HCT116 (cell line): ENCODE data around the gene SNAPC4. TPM values are rescaled to one million over a fixed set of nuclear protein-coding genes. Genes with fewer than 3 reads are reported as not detected.
A peak's percentile ranks its signal among the peaks of the same experiment; 100 is the strongest.

Experiments used
- ATAC-seq: fragments of 200-7000 bp; cut with Tn5 transposase; 2 replicates; pipeline ENCODE4 v1.9.1; 2020; ENCODE audit warnings: mild to moderate bottlenecking, moderate library complexity
- BruUV-seq: library from RNA; stranded (reverse); fragments of 400-500 nt; replicated peaks from 2 replicates; lab custom pipeline; 2021; lab: Mats Ljungman, UMichigan
- CTCF ChIA-PET: fragments of 300-600 bp; sonication (Branson Sonifier 250); formaldehyde crosslinking; loops from one replicate; lab custom pipeline; 2021; ENCODE audit warnings: antibody characterized with exemption; lab: Charles Lee
- POLR2A ChIA-PET: fragments of 300-600, 350-600 bp; sonication (Branson Sonifier 250); formaldehyde crosslinking; loops from one replicate; lab custom pipeline; 2021; ENCODE audit warnings: antibody characterized with exemption; lab: Charles Lee
- RAD21 ChIA-PET, 2 experiments: fragments of 300-600 bp; sonication (Branson Sonifier 250); formaldehyde crosslinking; loops; one replicate each; lab custom pipeline; 2023; ENCODE audit warnings: low total read pairs in 2 of 2; ENCODE audit not compliant: uncharacterized antibody in 2 of 2, unreplicated experiment in 2 of 2, low non-redundant PET in 1 of 2; lab: Charles Lee
- DNase-seq: peaks from one replicate; pipeline ENCODE4 v3.0.0-alpha.2; 2010; ENCODE audit warnings: low read depth, low spot score
- H2AFZ ChIP-seq: fragments of 200-600 bp; shearing (Covaris generic), sonication (generic); 2 replicates; pipeline ENCODE4 v1.6.1; 2017; ENCODE audit warnings: low read depth, mixed run types, mixed read lengths, antibody characterized with exemption, low read length; ENCODE audit not compliant: poor library complexity, severe bottlenecking
- H3K27ac ChIP-seq: 2 replicates; pipeline ENCODE4 v1.5.1; 2012; ENCODE audit warnings: low read depth, low read length
- H3K27me3 ChIP-seq: fragments of 200-600 bp; sonication (generic); 2 replicates; pipeline ENCODE4 v1.6.1; 2016; ENCODE audit warnings: mixed run types, low read length, mixed read lengths; ENCODE audit not compliant: insufficient read depth
- H3K36me3 ChIP-seq, 2 experiments: fragments of 200-500 bp in 1 of 2; fragments of 200-600 bp in 1 of 2; sonication (Bioruptor generic) in 1 of 2; sonication (generic) in 1 of 2; 2 replicates each; pipeline versions ENCODE4 v1.5.1 to v1.6.1; 2014 to 2016; ENCODE audit warnings: low read length in 2 of 2, inconsistent platforms in 1 of 2, mixed read lengths in 1 of 2, mixed run types in 1 of 2; ENCODE audit not compliant: insufficient read depth in 2 of 2, control insufficient read depth in 1 of 2
- H3K4me1 ChIP-seq, 2 experiments: fragments of 200-600 bp in 1 of 2; sonication (generic) in 1 of 2; 2 replicates each; pipeline versions ENCODE4 v1.5.1 to v1.6.1; 2012 to 2017; ENCODE audit warnings: low read length in 2 of 2, inconsistent platforms in 1 of 2, mild to moderate bottlenecking in 1 of 2, mixed read lengths in 1 of 2, mixed run types in 1 of 2, moderate library complexity in 1 of 2; ENCODE audit not compliant: insufficient read depth in 2 of 2, control insufficient read depth in 1 of 2
- H3K4me2 ChIP-seq: fragments of 200-600 bp; sonication (generic); 2 replicates; pipeline ENCODE4 v1.6.1; 2017; ENCODE audit warnings: mixed run types, low read length, mixed read lengths
- H3K4me3 ChIP-seq, 2 experiments: fragments of 200-600 bp in 1 of 2; sonication (generic) in 1 of 2; replicated peaks in 1 of 2; 2 replicates each; pipeline ENCODE4 v1.5.1; 2011 to 2016; ENCODE audit warnings: low read length in 2 of 2, control low read depth in 1 of 2, low read depth in 1 of 2, mild to moderate bottlenecking in 1 of 2, mixed read lengths in 1 of 2, mixed run types in 1 of 2
- H3K79me2 ChIP-seq: fragments of 200-600 bp; sonication (generic); 2 replicates; pipeline ENCODE4 v1.6.1; 2017; ENCODE audit warnings: mild to moderate bottlenecking, mixed run types, low read length, moderate library complexity, mixed read lengths; ENCODE audit not compliant: insufficient read depth
- H3K9ac ChIP-seq: fragments of 200-600 bp; sonication (generic); 2 replicates; pipeline ENCODE4 v1.6.1; 2016; ENCODE audit warnings: low read length, mixed read lengths
- H3K9me2 ChIP-seq: fragments of 200-600 bp; sonication (generic), shearing (Covaris generic); 2 replicates; pipeline ENCODE4 v1.6.1; 2017; ENCODE audit warnings: mixed run types, mild to moderate bottlenecking, moderate library complexity; ENCODE audit not compliant: insufficient read depth
- H3K9me3 ChIP-seq, 2 experiments: fragments of 200-500 bp in 1 of 2; fragments of 200-600 bp in 1 of 2; sonication (Bioruptor generic) in 1 of 2; sonication (generic) in 1 of 2; 2 replicates each; pipeline ENCODE4 v1.6.1; 2014 to 2017; ENCODE audit warnings: low read length in 2 of 2, mixed read lengths in 2 of 2, inconsistent platforms in 1 of 2, low read depth in 1 of 2, mild to moderate bottlenecking in 1 of 2, mixed run types in 1 of 2, moderate library complexity in 1 of 2; ENCODE audit not compliant: control insufficient read depth in 1 of 2, insufficient read depth in 1 of 2
- H4K20me1 ChIP-seq: fragments of 200-600 bp; sonication (generic), shearing (Covaris generic); 2 replicates; pipeline ENCODE4 v1.6.1; 2017; ENCODE audit warnings: mixed run types, mild to moderate bottlenecking, moderate library complexity; ENCODE audit not compliant: insufficient read depth
- CEBPB ChIP-seq: IDR thresholded peaks from 2 replicates; pipeline ENCODE4 v1.6.1; 2012; ENCODE audit warnings: low read depth
- CTCF ChIP-seq, 3 experiments: fragments of 200-600 bp in 1 of 3; sonication (generic) in 1 of 3; IDR thresholded peaks in 2 of 3; conservative IDR thresholded peaks in 1 of 3; 2 replicates each; pipeline ENCODE4 v1.5.1; 2012 to 2017; ENCODE audit warnings: low read depth in 2 of 3, low read length in 2 of 3, antibody characterized with exemption in 1 of 3, borderline replicate concordance in 1 of 3, control low read depth in 1 of 3, mild to moderate bottlenecking in 1 of 3, mixed read lengths in 1 of 3, mixed run types in 1 of 3, moderate library complexity in 1 of 3; ENCODE audit not compliant: insufficient read depth in 1 of 3
- ELF1 ChIP-seq: IDR thresholded peaks from 2 replicates; pipeline ENCODE4 v1.6.1; 2012; ENCODE audit warnings: low read depth, borderline replicate concordance
- POLR2A ChIP-seq: IDR thresholded peaks from 2 replicates; pipeline ENCODE4 v1.7.0; 2011; ENCODE audit warnings: borderline replicate concordance; ENCODE audit not compliant: insufficient read depth, insufficient read length; ENCODE audit errors: extremely low read depth
- REST ChIP-seq: IDR thresholded peaks from 2 replicates; pipeline ENCODE4 v1.6.1; 2012; ENCODE audit warnings: low read depth
- SIN3A ChIP-seq: IDR thresholded peaks from 2 replicates; pipeline ENCODE4 v1.6.1; 2012; ENCODE audit warnings: low read depth
- SP1 ChIP-seq: IDR thresholded peaks from 2 replicates; pipeline ENCODE4 v1.6.1; 2012; ENCODE audit warnings: low read depth
- SRF ChIP-seq: IDR thresholded peaks from 2 replicates; pipeline ENCODE4 v1.6.1; 2012; ENCODE audit warnings: low read depth
- TCF7L2 ChIP-seq: IDR thresholded peaks from 2 replicates; pipeline ENCODE4 v1.7.0; 2011; ENCODE audit warnings: borderline replicate concordance, inconsistent platforms; ENCODE audit not compliant: insufficient read depth, insufficient read length; ENCODE audit errors: extremely low read depth
- ZFX ChIP-seq: fragments of 450-650 bp; IDR thresholded peaks from 2 replicates; pipeline ENCODE4 v1.6.1; 2017
- intact Hi-C: fragments of 100-400 bp; cut with micrococcal nuclease; formaldehyde crosslinking; loops from 2 replicates; pipeline ENCODE4 v1.10.0; 2022
- total RNA-seq: library from RNA; stranded (reverse); gene quantifications from one replicate; pipeline ENCODE4 v1.2.1, GENCODE V29; 2021; ENCODE audit not compliant: unreplicated experiment

Gene SNAPC4
- total RNA-seq, 1 experiment from 2014 or later: 20.4 TPM

- POLR2A ChIA-PET: interaction anchor here (0.6 to 1.7 kb wide), 2 partner anchors 16 to 34 kb away, joined by 3 to 8 read pairs; partner anchors contain the start of gene GPSM1
- intact Hi-C loops: no loop called here
- no peak overlapping the region for H3K9ac ChIP-seq
Observed at GRCh38 chr9:136361754-136362449, 38.1 kb downstream of the SNAPC4 start.

More at GRCh38 chr9:136361754-136362449, 38.1 kb downstream of the SNAPC4 start:
- ATAC-seq: no peak
- Histone ChIP-seq H3K79me2 (no peaks in the 10 kb centered on the region), H3K4me2 (peak overlapping the region; percentile 88), H3K9me2 (no peaks in the 10 kb centered on the region), H3K4me1 (peaks cover 10 to 16% of the 10 kb centered on the region in 2 experiments), H2AFZ (no peak overlapping the region)
- no peak for DNase-seq
- TF ChIP-seq ELF1 (no peak), SRF (no peak), POLR2A (no peak), SIN3A (no peak), TCF7L2 (no peak), ZFX (no peak), CTCF (IDR thresholded peaks at IDR 0.05 in 2 of 3, conservative IDR thresholded peaks at IDR 0.05 in 1 of 3; ENCODE audit: borderline replicate concordance in 1 of 3, insufficient read depth in 1 of 3, low read depth in 2 of 3, low read length in 2 of 3) (no peak), CEBPB (no peak), REST (no peak), SP1 (no peak)
- TF ChIP-seq, all 23 proteins: peak for 0
- no peaks in the 10 kb centered on the region for H3K9me3 ChIP-seq
- H3K27ac ChIP-seq: peak overlapping the region; percentile 58; the same call in 1 of the 2 replicates
- H3K36me3 ChIP-seq: no peaks in the 10 kb centered on the region
- H3K4me3 ChIP-seq: no peak overlapping the region
- RAD21 ChIA-PET: no interaction called here
- H4K20me1 ChIP-seq: no peaks in the 10 kb centered on the region
- no peaks in the 10 kb centered on the region for H3K27me3 ChIP-seq
- CTCF ChIA-PET: interaction anchor here (2.4 kb wide), 1 partner anchor 39 kb away, joined by 8 read pairs; no protein-coding TSS in a partner anchor
- no TSS peak for BruUV-seq
